Spleen (tissue), 7 donors: ENCODE results near the gene C2CD4B.

ENCODE experiments used
- POLR2A ChIP-seq, 3 donors: fragments of 450-650 bp; IDR thresholded peaks; one replicate each; pipeline ENCODE4 v1.5.1; 2017; ENCODE audit warnings: antibody characterized with exemption in 3 of 3, mild to moderate bottlenecking in 1 of 3
- TF ChIP-seq, protein P1 (sequence below), 11 experiments: fragments of 200-600 bp in 7 of 11; fragments of 450-650 bp in 4 of 11; sonication (generic) in 4 of 11; IDR thresholded peaks in 8 of 11; conservative IDR thresholded peaks in 3 of 11; 1 replicate in 7 of 11; 2 replicates in 4 of 11; pipeline versions ENCODE4 v1.4.0 to v1.8.0; 2016 to 2021; ENCODE audit warnings: antibody characterized with exemption in 11 of 11, inconsistent platforms in 4 of 11, mild to moderate bottlenecking in 1 of 11
- donor health status: DM: no; HTN: no; CAD: no; lungs with moderate emphysema.
- donor health status: DM: no; HTN: no; CAD: no.
- donor health status: DM: no; HTN: no; CAD: no.

- no peak for TF ChIP-seq POLR2A (IDR thresholded peaks at IDR 0.05)
- TF ChIP-seq, protein P1, sequence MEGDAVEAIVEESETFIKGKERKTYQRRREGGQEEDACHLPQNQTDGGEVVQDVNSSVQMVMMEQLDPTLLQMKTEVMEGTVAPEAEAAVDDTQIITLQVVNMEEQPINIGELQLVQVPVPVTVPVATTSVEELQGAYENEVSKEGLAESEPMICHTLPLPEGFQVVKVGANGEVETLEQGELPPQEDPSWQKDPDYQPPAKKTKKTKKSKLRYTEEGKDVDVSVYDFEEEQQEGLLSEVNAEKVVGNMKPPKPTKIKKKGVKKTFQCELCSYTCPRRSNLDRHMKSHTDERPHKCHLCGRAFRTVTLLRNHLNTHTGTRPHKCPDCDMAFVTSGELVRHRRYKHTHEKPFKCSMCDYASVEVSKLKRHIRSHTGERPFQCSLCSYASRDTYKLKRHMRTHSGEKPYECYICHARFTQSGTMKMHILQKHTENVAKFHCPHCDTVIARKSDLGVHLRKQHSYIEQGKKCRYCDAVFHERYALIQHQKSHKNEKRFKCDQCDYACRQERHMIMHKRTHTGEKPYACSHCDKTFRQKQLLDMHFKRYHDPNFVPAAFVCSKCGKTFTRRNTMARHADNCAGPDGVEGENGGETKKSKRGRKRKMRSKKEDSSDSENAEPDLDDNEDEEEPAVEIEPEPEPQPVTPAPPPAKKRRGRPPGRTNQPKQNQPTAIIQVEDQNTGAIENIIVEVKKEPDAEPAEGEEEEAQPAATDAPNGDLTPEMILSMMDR (IDR thresholded peaks at IDR 0.05 in 8 of 11, conservative IDR thresholded peaks at IDR 0.05 in 3 of 11), result no peak
Observed at GRCh38 chr15:62150445-62150844, 14.6 kb downstream of the C2CD4B start.
